GM12878 (cell line): ENCODE measurements around the gene DIRAS3.

ENCODE experiments used
- EGR1 ChIP-seq, 2 experiments: IDR thresholded peaks; 1 replicate in 1 of 2; 2 replicates in 1 of 2; pipeline ENCODE4 v1.6.1; 2011 to 2012; ENCODE audit warnings: low read depth in 2 of 2, low read length in 2 of 2, borderline replicate concordance in 1 of 2, mild to moderate bottlenecking in 1 of 2, moderate library complexity in 1 of 2
- EP300 ChIP-seq, 2 experiments: fragments of 150-350 bp in 1 of 2; IDR thresholded peaks; 2 replicates each; pipeline ENCODE4 v1.6.1; 2011 to 2012; ENCODE audit warnings: low read depth in 2 of 2, low read length in 2 of 2, borderline replicate concordance in 1 of 2, improper control_type of control experiment in 1 of 2, inconsistent platforms in 1 of 2; ENCODE audit not compliant: control insufficient read depth in 1 of 2
- GABPA ChIP-seq: IDR thresholded peaks from 2 replicates; pipeline ENCODE4 v1.6.1; 2014; ENCODE audit warnings: antibody characterized with exemption, low read depth, mild to moderate bottlenecking, inconsistent platforms
- HDGF ChIP-seq: fragments of 450-650 bp; IDR thresholded peaks from 2 replicates; pipeline ENCODE4 v1.6.1; 2016; ENCODE audit warnings: antibody characterized with exemption
- JUND ChIP-seq: IDR thresholded peaks from 2 replicates; pipeline ENCODE4 v1.6.1; 2012; ENCODE audit warnings: low read depth, mild to moderate bottlenecking, low read length, improper control_type of control experiment, moderate library complexity
- LARP7 ChIP-seq: fragments of 450-650 bp; IDR thresholded peaks from 2 replicates; pipeline ENCODE4 v1.6.1; 2017; ENCODE audit warnings: mild to moderate bottlenecking
- SP1 ChIP-seq: IDR thresholded peaks from one replicate; pipeline ENCODE4 v1.6.1; 2011; ENCODE audit warnings: low read depth, low read length
- TF ChIP-seq, protein P1 (sequence below): IDR thresholded peaks from 2 replicates; pipeline ENCODE4 v1.6.1; 2011; ENCODE audit warnings: borderline replicate concordance, low read depth, mild to moderate bottlenecking, moderate library complexity, mixed read lengths, low read length; ENCODE audit not compliant: insufficient read depth; ENCODE audit errors: extremely low read length
- TF ChIP-seq, protein P2 (sequence below): IDR thresholded peaks from 2 replicates; pipeline ENCODE4 v1.6.1; 2012; ENCODE audit warnings: low read depth, low read length, improper control_type of control experiment
- TF ChIP-seq, protein P3 (sequence below), 3 experiments: IDR thresholded peaks in 2 of 3; conservative IDR thresholded peaks in 1 of 3; 2 replicates each; pipeline ENCODE4 v1.5.1; 2011; ENCODE audit warnings: low read depth in 3 of 3, low read length in 3 of 3, mild to moderate bottlenecking in 3 of 3, control low read depth in 2 of 3, moderate library complexity in 2 of 3, inconsistent platforms in 1 of 3, mixed read lengths in 1 of 3; ENCODE audit not compliant: control insufficient read depth in 2 of 3, insufficient read depth in 1 of 3; ENCODE audit errors: extremely low read depth in 1 of 3

DNA sequence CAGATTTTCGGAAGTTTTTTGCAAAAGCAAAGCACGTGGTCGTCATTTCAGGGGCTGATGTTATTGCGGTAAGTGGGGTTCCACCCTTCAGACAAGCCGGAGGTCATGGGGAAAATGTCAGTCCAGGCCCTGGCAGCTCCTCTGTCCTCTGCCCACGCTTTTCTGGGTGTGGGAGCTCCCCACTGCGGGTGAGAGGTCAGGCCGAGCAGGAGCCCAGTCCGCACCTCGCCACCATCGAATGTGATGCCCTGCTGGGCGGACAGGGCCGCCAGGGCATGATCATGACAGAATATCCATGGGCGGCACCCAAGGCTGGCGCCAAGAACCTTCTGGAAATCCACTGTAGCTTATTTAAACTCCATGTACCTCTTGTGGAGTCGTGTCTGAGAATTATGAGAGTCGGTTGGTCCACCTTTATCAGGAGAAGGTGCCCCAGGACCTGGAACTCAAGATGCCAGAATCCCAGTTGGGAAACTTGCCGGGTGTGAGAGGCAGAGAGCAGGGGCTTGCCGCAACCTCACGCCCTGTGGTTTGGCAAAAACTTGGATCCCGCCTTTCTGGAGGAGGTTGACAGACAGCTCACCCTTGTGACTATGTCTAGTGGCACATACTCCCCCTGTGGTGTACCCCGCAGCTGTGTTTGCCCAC, 6.9 kb downstream of the DIRAS3 start:
- TF ChIP-seq, protein P1, sequence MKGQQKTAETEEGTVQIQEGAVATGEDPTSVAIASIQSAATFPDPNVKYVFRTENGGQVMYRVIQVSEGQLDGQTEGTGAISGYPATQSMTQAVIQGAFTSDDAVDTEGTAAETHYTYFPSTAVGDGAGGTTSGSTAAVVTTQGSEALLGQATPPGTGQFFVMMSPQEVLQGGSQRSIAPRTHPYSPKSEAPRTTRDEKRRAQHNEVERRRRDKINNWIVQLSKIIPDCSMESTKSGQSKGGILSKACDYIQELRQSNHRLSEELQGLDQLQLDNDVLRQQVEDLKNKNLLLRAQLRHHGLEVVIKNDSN: no peak
- TF ChIP-seq, protein P2, sequence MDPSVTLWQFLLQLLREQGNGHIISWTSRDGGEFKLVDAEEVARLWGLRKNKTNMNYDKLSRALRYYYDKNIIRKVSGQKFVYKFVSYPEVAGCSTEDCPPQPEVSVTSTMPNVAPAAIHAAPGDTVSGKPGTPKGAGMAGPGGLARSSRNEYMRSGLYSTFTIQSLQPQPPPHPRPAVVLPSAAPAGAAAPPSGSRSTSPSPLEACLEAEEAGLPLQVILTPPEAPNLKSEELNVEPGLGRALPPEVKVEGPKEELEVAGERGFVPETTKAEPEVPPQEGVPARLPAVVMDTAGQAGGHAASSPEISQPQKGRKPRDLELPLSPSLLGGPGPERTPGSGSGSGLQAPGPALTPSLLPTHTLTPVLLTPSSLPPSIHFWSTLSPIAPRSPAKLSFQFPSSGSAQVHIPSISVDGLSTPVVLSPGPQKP: no peak
- TF ChIP-seq LARP7 (no peak), GABPA (no peak), EP300 (IDR thresholded peaks at IDR 0.05; ENCODE audit: borderline replicate concordance in 1 of 2, control insufficient read depth in 1 of 2, low read depth in 2 of 2, low read length in 2 of 2) (no peak), HDGF (no peak), SP1 (no peak), EGR1 (IDR thresholded peaks at IDR 0.05; ENCODE audit: borderline replicate concordance in 1 of 2, low read depth in 2 of 2, low read length in 2 of 2) (no peak), JUND (no peak)
- TF ChIP-seq, protein P3, sequence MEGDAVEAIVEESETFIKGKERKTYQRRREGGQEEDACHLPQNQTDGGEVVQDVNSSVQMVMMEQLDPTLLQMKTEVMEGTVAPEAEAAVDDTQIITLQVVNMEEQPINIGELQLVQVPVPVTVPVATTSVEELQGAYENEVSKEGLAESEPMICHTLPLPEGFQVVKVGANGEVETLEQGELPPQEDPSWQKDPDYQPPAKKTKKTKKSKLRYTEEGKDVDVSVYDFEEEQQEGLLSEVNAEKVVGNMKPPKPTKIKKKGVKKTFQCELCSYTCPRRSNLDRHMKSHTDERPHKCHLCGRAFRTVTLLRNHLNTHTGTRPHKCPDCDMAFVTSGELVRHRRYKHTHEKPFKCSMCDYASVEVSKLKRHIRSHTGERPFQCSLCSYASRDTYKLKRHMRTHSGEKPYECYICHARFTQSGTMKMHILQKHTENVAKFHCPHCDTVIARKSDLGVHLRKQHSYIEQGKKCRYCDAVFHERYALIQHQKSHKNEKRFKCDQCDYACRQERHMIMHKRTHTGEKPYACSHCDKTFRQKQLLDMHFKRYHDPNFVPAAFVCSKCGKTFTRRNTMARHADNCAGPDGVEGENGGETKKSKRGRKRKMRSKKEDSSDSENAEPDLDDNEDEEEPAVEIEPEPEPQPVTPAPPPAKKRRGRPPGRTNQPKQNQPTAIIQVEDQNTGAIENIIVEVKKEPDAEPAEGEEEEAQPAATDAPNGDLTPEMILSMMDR (IDR thresholded peaks at IDR 0.05 in 2 of 3, conservative IDR thresholded peaks at IDR 0.05 in 1 of 3; ENCODE audit: control insufficient read depth in 2 of 3, extremely low read depth in 1 of 3, insufficient read depth in 1 of 3, low read depth in 3 of 3, low read length in 3 of 3): no peak
